Endodermal cell (in vitro differentiated cells): ENCODE results near the gene RAP1GAP2. TPM values are rescaled to one million over a fixed set of nuclear protein-coding genes. Genes with fewer than 3 reads are reported as not detected.
"Not testable (repeated sequence)": the region's sequence is repeated elsewhere in the genome, so short reads cannot be mapped to it uniquely, and the experiment has no call there.

Experiments used
- DNase-seq: peaks from one replicate; pipeline ENCODE4 v3.0.0-alpha.2; 2017
- H3K27ac ChIP-seq: 2 replicates; pipeline ENCODE4 v1.5.1; 2013; ENCODE audit warnings: mild to moderate bottlenecking, low read depth, low read length, moderate library complexity
- H3K27me3 ChIP-seq: 2 replicates; pipeline ENCODE4 v1.6.1; 2013; ENCODE audit warnings: mild to moderate bottlenecking, low read length, moderate library complexity; ENCODE audit not compliant: insufficient read depth, control insufficient read depth, poor library complexity, severe bottlenecking
- H3K36me3 ChIP-seq: 2 replicates; pipeline ENCODE4 v1.7.0; 2013; ENCODE audit warnings: mild to moderate bottlenecking, low read length, moderate library complexity; ENCODE audit not compliant: control insufficient read depth, insufficient read depth
- H3K4me1 ChIP-seq: one replicate; pipeline ENCODE4 v1.7.0; 2013; ENCODE audit warnings: low read length; ENCODE audit not compliant: control insufficient read depth, insufficient read depth
- H3K4me3 ChIP-seq: 2 replicates; pipeline ENCODE4 v1.5.1; 2013; ENCODE audit warnings: mild to moderate bottlenecking, low read length, moderate library complexity
- H3K9ac ChIP-seq: 2 replicates; pipeline ENCODE4 v1.6.1; 2013; ENCODE audit warnings: mild to moderate bottlenecking, low read length, moderate library complexity; ENCODE audit not compliant: poor library complexity, severe bottlenecking; ENCODE audit errors: extremely low read depth
- H3K9me3 ChIP-seq: 2 replicates; pipeline ENCODE4 v1.6.1; 2013; ENCODE audit warnings: mild to moderate bottlenecking, low read length, moderate library complexity; ENCODE audit not compliant: control insufficient read depth
- H3K27ac Mint-ChIP-seq: 2 replicates; pipeline ENCODE4 v1.8.0; 2020; ENCODE audit warnings: mixed read lengths
- H3K27me3 Mint-ChIP-seq: 2 replicates; pipeline ENCODE4 v1.8.0; 2021; ENCODE audit warnings: mild to moderate bottlenecking, mixed read lengths; ENCODE audit not compliant: insufficient read depth
- H3K36me3 Mint-ChIP-seq: 2 replicates; pipeline ENCODE4 v1.8.0; 2020; ENCODE audit warnings: low read depth, mixed read lengths
- H3K4me1 Mint-ChIP-seq: 2 replicates; pipeline ENCODE4 v1.8.0; 2020; ENCODE audit warnings: mixed read lengths
- H3K4me3 Mint-ChIP-seq: 2 replicates; pipeline ENCODE4 v1.8.0; 2020; ENCODE audit warnings: mild to moderate bottlenecking, moderate library complexity, mixed read lengths
- H3K9me3 Mint-ChIP-seq: 2 replicates; pipeline ENCODE4 v1.8.0; 2020; ENCODE audit warnings: mild to moderate bottlenecking, mixed read lengths
- CTCF ChIP-seq: fragments of 200-600 bp; sonication (generic); conservative IDR thresholded peaks from 2 replicates; pipeline ENCODE4 v1.5.0; 2021; ENCODE audit warnings: antibody characterized with exemption, mild to moderate bottlenecking
- WGBS, 2 experiments: methylation state at CpG; one replicate each; pipeline versions ENCODE4 v1.1.5 to v1.1.7; 2013; ENCODE audit warnings: missing lambda C conversion rate in 2 of 2, mixed read lengths in 1 of 2; ENCODE audit not compliant: insufficient coverage in 1 of 2, insufficient read length in 1 of 2; 5-methylcytosine and 5-hydroxymethylcytosine counted together
- total RNA-seq, 2 donors: library from RNA; stranded (reverse); fragmentation: NEBNext Ultra II Directional in 1 of 2; extraction: Animal tissue kit (Norgen Biotek cat#: 25700) in 1 of 2; gene quantifications; 2 replicates in 1 of 2; 3 replicates in 1 of 2; pipeline ENCODE4 v1.2.1, GENCODE V29; 2021

Gene RAP1GAP2
- total RNA-seq, 2 donors from 2014 or later: 18.0 to 44.3 TPM

DNA sequence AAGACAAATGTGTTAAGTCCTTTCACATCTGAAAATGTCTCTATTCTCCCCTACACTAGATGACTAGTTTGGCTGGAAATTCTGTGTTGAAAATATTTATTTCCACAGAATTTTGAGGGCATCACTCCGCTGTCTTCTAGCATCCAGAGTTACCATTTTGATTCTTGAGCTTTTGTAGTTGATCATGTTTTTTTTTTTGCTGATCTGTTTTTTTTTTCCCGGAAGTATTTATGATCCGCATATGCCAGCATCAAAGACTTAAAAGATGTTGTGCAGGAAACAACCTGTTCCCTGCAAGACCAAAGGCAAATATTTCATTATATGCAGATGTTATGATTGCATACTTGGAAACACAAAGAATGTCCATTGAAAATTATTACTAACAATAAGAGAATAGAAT lies 250.5 kb downstream of the RAP1GAP2 start:
- H3K9me3 ChIP-seq: peaks cover 17% of the 10 kb centered on the region
- WGBS, 2 experiments: 83% methylated on average over 2 of the region's 3 CpGs; no CpG with 5 or more reads in 1 of the 2 experiments
- no peak overlapping the region for H3K27ac Mint-ChIP-seq
- no peak overlapping the region for H3K9ac ChIP-seq
- H3K4me1 ChIP-seq: no peaks in the 10 kb centered on the region
- no peak for TF ChIP-seq CTCF
- peaks cover 26% of the 10 kb centered on the region for H3K9me3 Mint-ChIP-seq
- no peak overlapping the region for H3K27ac ChIP-seq
- no peak overlapping the region for H3K4me3 ChIP-seq
- peaks cover 4% of the 10 kb centered on the region for H3K27me3 ChIP-seq
- H3K4me1 Mint-ChIP-seq: no peaks in the 10 kb centered on the region
- peaks cover 2% of the 10 kb centered on the region for H3K36me3 Mint-ChIP-seq
- H3K27me3 Mint-ChIP-seq: peaks cover 23% of the 10 kb centered on the region
- no peaks in the 10 kb centered on the region for H3K36me3 ChIP-seq
- no peak for DNase-seq
- H3K4me3 Mint-ChIP-seq: no peak overlapping the region

DNA sequence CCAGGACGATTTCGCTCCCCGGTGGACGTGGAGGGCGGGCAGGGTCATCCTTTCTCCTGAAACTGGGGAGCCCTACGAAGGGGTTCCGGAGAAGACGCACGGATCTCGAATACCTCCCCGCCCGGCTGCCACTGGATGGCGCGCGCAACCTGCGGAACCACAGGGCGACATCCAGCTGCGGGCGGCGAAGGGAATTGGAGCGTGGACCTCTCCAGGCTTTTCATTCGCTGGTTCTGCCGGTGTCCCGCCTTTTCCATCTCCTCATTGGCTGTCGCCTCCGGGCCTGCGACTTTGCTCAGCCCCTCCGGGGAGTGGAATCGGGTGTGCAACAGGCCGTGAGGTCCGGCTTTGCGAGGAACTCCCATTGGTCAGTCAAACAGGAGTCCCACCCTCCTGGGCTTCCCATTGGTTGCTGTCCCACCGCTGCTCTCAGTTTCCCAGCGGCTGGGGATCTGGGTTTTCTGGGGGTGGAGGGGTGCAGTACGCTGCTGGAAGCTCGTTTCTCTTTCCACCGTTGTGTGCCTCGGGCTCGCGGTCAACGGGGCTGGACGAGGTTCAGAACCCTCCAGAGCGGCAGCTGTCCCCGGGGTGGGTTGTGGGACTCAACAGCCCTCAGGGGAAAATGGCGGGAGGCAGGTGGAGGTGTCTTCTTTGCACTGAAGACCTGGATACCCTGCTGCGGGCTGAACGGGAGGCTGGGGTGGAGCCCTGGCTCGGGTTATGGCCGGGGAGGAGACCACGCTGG lies 252.7 kb downstream of the RAP1GAP2 start:
- H3K9me3 ChIP-seq: peaks cover 8% of the 10 kb centered on the region
- H3K9ac ChIP-seq: peak overlapping the region; percentile 16
- peak; percentile 100 for DNase-seq
- TF ChIP-seq CTCF: peak; percentile 88
- 3 to 4% methylated on average over 15 to 50 of the region's 50 CpGs for WGBS, 2 experiments
- H3K27me3 ChIP-seq: peaks cover 4% of the 10 kb centered on the region
- Mint-ChIP-seq H3K27me3 (peaks cover 18% of the 10 kb centered on the region), H3K9me3 (peaks cover 9% of the 10 kb centered on the region), H3K4me1 (no peaks in the 10 kb centered on the region), H3K36me3 (no peaks in the 10 kb centered on the region), H3K27ac (peak overlapping the region; percentile 95), H3K4me3 (peak overlapping the region; percentile 79)
- peak overlapping the region; percentile 85 for H3K4me3 ChIP-seq
- H3K27ac ChIP-seq: no peak overlapping the region
- H3K36me3 ChIP-seq: no peaks in the 10 kb centered on the region
- no peaks in the 10 kb centered on the region for H3K4me1 ChIP-seq

DNA sequence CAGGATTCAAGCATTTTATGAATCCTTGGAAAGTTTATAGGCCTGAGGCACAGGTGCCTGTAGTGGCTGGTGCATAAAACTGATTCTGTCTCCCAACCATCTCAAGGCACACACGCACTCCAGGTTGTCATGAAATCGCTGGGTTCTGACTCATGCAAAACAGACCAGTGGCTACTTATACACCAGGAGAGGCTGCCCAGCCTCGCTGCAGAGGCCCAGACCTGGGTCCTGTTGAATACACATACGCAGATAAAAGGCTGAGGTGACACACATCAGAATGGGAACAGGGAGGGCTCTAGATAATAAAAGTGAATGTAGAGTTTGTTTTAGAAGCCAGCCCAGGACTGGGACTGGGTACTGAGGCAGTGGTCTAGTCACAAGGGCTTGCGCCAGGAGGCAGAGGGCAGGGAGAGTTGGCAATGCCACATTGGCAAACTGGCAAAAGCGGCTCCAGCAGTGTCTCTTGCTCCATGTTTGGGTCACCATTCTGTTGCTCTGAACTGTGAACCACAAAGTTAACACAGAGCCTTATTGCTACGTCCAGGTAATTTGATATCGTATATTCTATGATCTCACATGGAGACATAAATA lies 253.6 kb downstream of the RAP1GAP2 start:
- Histone ChIP-seq H3K4me3 (peak overlapping the region; percentile 85), H3K27ac (no peak overlapping the region), H3K4me1 (no peaks in the 10 kb centered on the region), H3K27me3 (peaks cover 4% of the 10 kb centered on the region), H3K9me3 (peaks cover under 1% of the 10 kb centered on the region), H3K36me3 (no peaks in the 10 kb centered on the region), H3K9ac (no peak overlapping the region)
- peak; percentile 49 for DNase-seq
- no peak for TF ChIP-seq CTCF
- H3K36me3 Mint-ChIP-seq: no peaks in the 10 kb centered on the region
- 95 to 97% methylated on average over 8 of the region's 8 CpGs for WGBS, 2 experiments
- H3K9me3 Mint-ChIP-seq: no peaks in the 10 kb centered on the region
- no peaks in the 10 kb centered on the region for H3K4me1 Mint-ChIP-seq
- H3K27me3 Mint-ChIP-seq: peaks cover 14% of the 10 kb centered on the region
- H3K27ac Mint-ChIP-seq: no peak overlapping the region
- peak overlapping the region; percentile 79 for H3K4me3 Mint-ChIP-seq

DNA sequence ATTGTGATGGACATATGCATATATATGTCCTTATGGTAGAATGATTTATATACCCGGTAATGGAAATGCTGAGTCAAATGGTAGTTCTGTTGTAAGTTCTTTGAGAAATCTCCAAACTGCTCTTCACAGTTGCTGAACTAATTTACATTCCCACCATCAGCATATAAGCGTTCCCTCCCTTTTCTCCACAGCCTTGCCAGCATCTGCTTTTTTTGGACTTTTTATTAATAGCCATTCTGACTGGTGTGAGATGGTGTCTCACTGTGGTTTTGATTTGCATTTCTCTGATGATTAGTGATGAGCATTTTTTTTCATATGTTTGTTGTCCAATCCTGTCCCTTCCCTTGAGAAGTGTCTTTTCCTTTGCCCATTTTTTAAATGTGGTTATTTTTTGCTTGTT lies 258.6 kb downstream of the RAP1GAP2 start:
- H3K4me1 Mint-ChIP-seq, H3K9me3 ChIP-seq, H3K27ac Mint-ChIP-seq, H3K36me3 ChIP-seq, H3K4me3 ChIP-seq, H3K27me3 ChIP-seq, H3K4me3 Mint-ChIP-seq, H3K9ac ChIP-seq, DNase-seq, H3K9me3 Mint-ChIP-seq, H3K27me3 Mint-ChIP-seq, H3K27ac ChIP-seq, H3K4me1 ChIP-seq, H3K36me3 Mint-ChIP-seq: not testable (repeated sequence)
- no CpG with 5 or more reads among the region's 2 CpGs for WGBS, 2 experiments

- not testable (repeated sequence) for H3K4me1 Mint-ChIP-seq, DNase-seq, H3K4me3 ChIP-seq, H3K36me3 Mint-ChIP-seq, H3K9me3 ChIP-seq, H3K36me3 ChIP-seq, H3K27me3 Mint-ChIP-seq, H3K4me3 Mint-ChIP-seq, H3K9me3 Mint-ChIP-seq, H3K27ac ChIP-seq, H3K4me1 ChIP-seq, H3K27me3 ChIP-seq, H3K9ac ChIP-seq, H3K27ac Mint-ChIP-seq
- WGBS, 2 experiments: 63 to 72% methylated on average over 3 to 5 of the region's 8 CpGs
Observed at GRCh38 chr17:3062824-3063377, 266.7 kb downstream of the RAP1GAP2 start.
